SK-N-SH (cell line): ENCODE data around the gene DLG2. TPM values are rescaled to one million over a fixed set of nuclear protein-coding genes. Genes with fewer than 3 reads are reported as not detected.

ENCODE experiments used
- CTCF ChIA-PET: fragments of 300-600, 350-600 bp; formaldehyde crosslinking; extraction: SDS; loops from one replicate; lab custom pipeline; 2021; lab: Yijun Ruan, JAX
- POLR2A ChIA-PET: fragments of 350-600 bp; sonication (Branson Sonifier 250); formaldehyde crosslinking; extraction: SDS; loops from one replicate; lab custom pipeline; 2020; ENCODE audit warnings: antibody characterized with exemption, inconsistent platforms; lab: Yijun Ruan, JAX
- DNase-seq: peaks from one replicate; pipeline ENCODE4 v3.0.0; 2012
- H2AFZ ChIP-seq: fragments of 200-600 bp; sonication (generic); 2 replicates; pipeline ENCODE4 v1.8.1; 2016; ENCODE audit warnings: antibody characterized with exemption, mild to moderate bottlenecking, low read depth
- H3F3A ChIP-seq: fragments of 200-600 bp; sonication (generic); replicated peaks from 2 replicates; pipeline ENCODE3; 2016; ENCODE audit warnings: antibody characterized with exemption, mild to moderate bottlenecking; ENCODE audit not compliant: insufficient read depth
- H3K27ac ChIP-seq, 2 experiments: fragments of 200-500 bp in 1 of 2; fragments of 200-600 bp in 1 of 2; sonication (Bioruptor generic) in 1 of 2; sonication (generic), shearing (Covaris generic) in 1 of 2; 2 replicates each; pipeline versions ENCODE4 v1.5.1 to v1.6.1; 2014 to 2016; ENCODE audit warnings: low read depth in 2 of 2, inconsistent platforms in 1 of 2, low read length in 1 of 2, mild to moderate bottlenecking in 1 of 2, mixed read lengths in 1 of 2
- H3K27me3 ChIP-seq: fragments of 200-600 bp; sonication (generic), shearing (Covaris generic); 2 replicates; pipeline ENCODE4 v1.6.1; 2016; ENCODE audit warnings: mixed run types; ENCODE audit not compliant: insufficient read depth
- H3K36me3 ChIP-seq, 2 experiments: fragments of 200-500 bp in 1 of 2; fragments of 200-600 bp in 1 of 2; sonication (Bioruptor generic) in 1 of 2; sonication (generic) in 1 of 2; replicated peaks in 1 of 2; 2 replicates each; pipeline versions ENCODE3 to v1.5.1; 2014 to 2016; ENCODE audit warnings: low read length in 1 of 2, mild to moderate bottlenecking in 1 of 2; ENCODE audit not compliant: insufficient read depth in 2 of 2, control insufficient read depth in 1 of 2
- H3K4me1 ChIP-seq, 2 experiments: fragments of 200-500 bp in 1 of 2; fragments of 200-600 bp in 1 of 2; sonication (Bioruptor generic) in 1 of 2; sonication (generic), shearing (Covaris generic) in 1 of 2; 2 replicates each; pipeline versions ENCODE4 v1.5.1 to v1.6.1; 2014 to 2016; ENCODE audit warnings: low read depth in 1 of 2, low read length in 1 of 2, mixed run types in 1 of 2; ENCODE audit not compliant: insufficient read depth in 2 of 2, control insufficient read depth in 1 of 2
- H3K4me2 ChIP-seq: fragments of 200-600 bp; sonication (generic), shearing (Covaris generic); 2 replicates; pipeline ENCODE4 v1.6.1; 2017; ENCODE audit warnings: mixed run types
- H3K4me3 ChIP-seq, 2 experiments: fragments of 200-500 bp in 1 of 2; fragments of 200-600 bp in 1 of 2; sonication (Bioruptor generic) in 1 of 2; sonication (generic), shearing (Covaris generic) in 1 of 2; 2 replicates each; pipeline versions ENCODE4 v1.5.1 to v1.8.1; 2014 to 2016; ENCODE audit warnings: low read depth in 2 of 2, inconsistent platforms in 1 of 2, low read length in 1 of 2, mild to moderate bottlenecking in 1 of 2, mixed read lengths in 1 of 2, moderate library complexity in 1 of 2
- H3K79me2 ChIP-seq: fragments of 200-600 bp; sonication (generic); 2 replicates; pipeline ENCODE4 v1.8.1; 2017; ENCODE audit warnings: mild to moderate bottlenecking; ENCODE audit not compliant: insufficient read depth
- H3K9ac ChIP-seq: fragments of 200-600 bp; sonication (generic); 2 replicates; pipeline ENCODE4 v1.6.1; 2017; ENCODE audit warnings: mixed run types
- H3K9me2 ChIP-seq: fragments of 200-600 bp; sonication (generic); 2 replicates; pipeline ENCODE4 v1.6.1; 2017; ENCODE audit warnings: mixed run types
- H3K9me3 ChIP-seq: fragments of 200-600 bp; sonication (generic); 2 replicates; pipeline ENCODE4 v1.6.1; 2017; ENCODE audit warnings: mixed run types, mild to moderate bottlenecking, moderate library complexity
- H4K20me1 ChIP-seq: fragments of 200-600 bp; sonication (generic); 2 replicates; pipeline ENCODE4 v1.6.1; 2017; ENCODE audit warnings: mild to moderate bottlenecking, mixed run types; ENCODE audit not compliant: insufficient read depth
- EZH2phosphoT487 ChIP-seq: fragments of 200-600 bp; sonication (generic); IDR thresholded peaks from 2 replicates; pipeline ENCODE4 v1.6.1; 2017; ENCODE audit warnings: low read depth, mixed run types, mild to moderate bottlenecking, antibody characterized with exemption, moderate library complexity, borderline replicate concordance
- FOSL2 ChIP-seq: IDR thresholded peaks from 2 replicates; pipeline ENCODE4 v1.4.0; 2012; ENCODE audit warnings: low read depth, mild to moderate bottlenecking, moderate library complexity, borderline replicate concordance
- FOXJ3 ChIP-seq: sonication (generic); formaldehyde crosslinking; IDR thresholded peaks from 2 replicates; pipeline ENCODE4 v1.5.1; 2020; ENCODE audit warnings: mild to moderate bottlenecking, missing genetic modification reagents
- FOXM1 ChIP-seq: IDR thresholded peaks from 2 replicates; pipeline ENCODE4 v1.4.0; 2012; ENCODE audit warnings: low read depth, mild to moderate bottlenecking
- GABPA ChIP-seq: IDR thresholded peaks from 2 replicates; pipeline ENCODE4 v1.4.0; 2012; ENCODE audit warnings: low read depth, mild to moderate bottlenecking
- GATA2 ChIP-seq: sonication (generic); formaldehyde crosslinking; IDR thresholded peaks from 2 replicates; pipeline ENCODE4 v1.5.0; 2020; ENCODE audit warnings: mild to moderate bottlenecking, missing genetic modification reagents
- MAX ChIP-seq: IDR thresholded peaks from 2 replicates; pipeline ENCODE4 v1.4.0; 2012; ENCODE audit warnings: low read depth
- MXI1 ChIP-seq: IDR thresholded peaks from 2 replicates; pipeline ENCODE4 v1.6.1; 2012; ENCODE audit warnings: mild to moderate bottlenecking, low read depth, low read length, improper control_type of control experiment
- NFIC ChIP-seq: IDR thresholded peaks from 2 replicates; pipeline ENCODE4 v1.4.0; 2012; ENCODE audit warnings: borderline replicate concordance
- REST ChIP-seq: IDR thresholded peaks from 2 replicates; pipeline ENCODE4 v1.6.1; 2012; ENCODE audit warnings: mild to moderate bottlenecking, low read depth, low read length, moderate library complexity
- RXRA ChIP-seq: IDR thresholded peaks from 2 replicates; pipeline ENCODE4 v1.4.0; 2012; ENCODE audit warnings: low read depth, mild to moderate bottlenecking, borderline replicate concordance
- TAF1 ChIP-seq: IDR thresholded peaks from 2 replicates; pipeline ENCODE4 v1.6.1; 2012; ENCODE audit warnings: low read depth, mild to moderate bottlenecking, low read length, moderate library complexity, borderline replicate concordance
- TEAD4 ChIP-seq: IDR thresholded peaks from 2 replicates; pipeline ENCODE4 v1.4.0; 2012; ENCODE audit warnings: mild to moderate bottlenecking, borderline replicate concordance; ENCODE audit not compliant: insufficient read depth
- USF1 ChIP-seq: IDR thresholded peaks from 2 replicates; pipeline ENCODE4 v1.4.0; 2012; ENCODE audit warnings: low read depth, borderline replicate concordance
- WGBS: methylation state at CpG from one replicate; pipeline ENCODE4 v1.1.6; 2017; ENCODE audit warnings: low lambda C conversion rate; 5-methylcytosine and 5-hydroxymethylcytosine counted together
- polyA plus RNA-seq, 3 experiments: library from polyadenylated mRNA; depleted of rRNA; stranded (reverse); fragments of >200 nt; gene quantifications; 2 replicates each; pipeline ENCODE4 v1.2.3, GENCODE V29; 2012

The DLG2 gene
- polyA plus RNA-seq, 1 of the 3 experiments (the other 2 are of a cell fraction): 0.21 TPM

- no peaks in the 10 kb centered on the region for H3F3A ChIP-seq
- no peaks in the 10 kb centered on the region for H3K27me3 ChIP-seq
- no peak for DNase-seq
- TF ChIP-seq MXI1: no peak
- no peak for TF ChIP-seq EZH2phosphoT487
- TF ChIP-seq RXRA: no peak
- TF ChIP-seq TEAD4: no peak
- no peak for TF ChIP-seq REST
- no peak for TF ChIP-seq NFIC
- no peak for TF ChIP-seq GATA2 (CRISPR knock-in tag)
- no peak for TF ChIP-seq USF1
- TF ChIP-seq FOXJ3: no peak
- TF ChIP-seq MAX: no peak
- TF ChIP-seq, all 33 proteins: peak for 0
- H3K27ac ChIP-seq: no peak overlapping the region
- H3K4me1 ChIP-seq: no peaks in the 10 kb centered on the region
- no peak overlapping the region for H3K9ac ChIP-seq
- H2AFZ ChIP-seq: no peak overlapping the region
- H3K4me2 ChIP-seq: no peak overlapping the region
- H3K36me3 ChIP-seq: no peaks in the 10 kb centered on the region
- H3K9me2 ChIP-seq: no peaks in the 10 kb centered on the region
- no peak overlapping the region for H3K4me3 ChIP-seq
- H4K20me1 ChIP-seq: no peaks in the 10 kb centered on the region
- ChIA-PET POLR2A (no interaction called here), CTCF (no interaction called here)
- H3K9me3 ChIP-seq: no peaks in the 10 kb centered on the region
- no peaks in the 10 kb centered on the region for H3K79me2 ChIP-seq
These were observed 1582.0 kb downstream of the DLG2 start for GRCh38 chr11:84045146-84045545.

GRCh38 chr11:84044706-84045105, 1582.4 kb downstream of the DLG2 start:
- Histone ChIP-seq H3K36me3 (no peaks in the 10 kb centered on the region), H3K27me3 (no peaks in the 10 kb centered on the region), H3K9me3 (no peaks in the 10 kb centered on the region), H3K9ac (no peak overlapping the region), H2AFZ (no peak overlapping the region), H4K20me1 (no peaks in the 10 kb centered on the region), H3K79me2 (no peaks in the 10 kb centered on the region), H3K4me2 (no peak overlapping the region), H3K4me3 (no peak overlapping the region), H3K27ac (no peak overlapping the region), H3K4me1 (no peaks in the 10 kb centered on the region), H3K9me2 (no peaks in the 10 kb centered on the region), H3F3A (no peaks in the 10 kb centered on the region)
- WGBS: 66% methylated on average over 1 of the region's 1 CpG
- TF ChIP-seq FOSL2: no peak
- TF ChIP-seq TAF1: no peak
- TF ChIP-seq FOXM1: no peak
- no peak for TF ChIP-seq NFIC
- TF ChIP-seq GABPA: no peak
- no peak for TF ChIP-seq USF1
- CTCF ChIA-PET: no interaction called here
- DNase-seq: no peak
- POLR2A ChIA-PET: no interaction called here
